Daoy (cell line): ENCODE results near the gene IL1A. TPM values are rescaled to one million over a fixed set of nuclear protein-coding genes. Genes with fewer than 3 reads are reported as not detected.

Experiments
- DNase-seq: peaks from one replicate; pipeline ENCODE4 v3.0.0-alpha.2; 2015; ENCODE audit warnings: low read depth
- total RNA-seq: library from RNA; depleted of rRNA; stranded (reverse); fragments of >200 nt; shearing (Covaris generic); gene quantifications from 2 replicates; pipeline ENCODE4 v1.2.3, GENCODE V29; 2014

IL1A gene
- total RNA-seq, 1 experiment from 2014 or later, result 29.8 TPM

DNA sequence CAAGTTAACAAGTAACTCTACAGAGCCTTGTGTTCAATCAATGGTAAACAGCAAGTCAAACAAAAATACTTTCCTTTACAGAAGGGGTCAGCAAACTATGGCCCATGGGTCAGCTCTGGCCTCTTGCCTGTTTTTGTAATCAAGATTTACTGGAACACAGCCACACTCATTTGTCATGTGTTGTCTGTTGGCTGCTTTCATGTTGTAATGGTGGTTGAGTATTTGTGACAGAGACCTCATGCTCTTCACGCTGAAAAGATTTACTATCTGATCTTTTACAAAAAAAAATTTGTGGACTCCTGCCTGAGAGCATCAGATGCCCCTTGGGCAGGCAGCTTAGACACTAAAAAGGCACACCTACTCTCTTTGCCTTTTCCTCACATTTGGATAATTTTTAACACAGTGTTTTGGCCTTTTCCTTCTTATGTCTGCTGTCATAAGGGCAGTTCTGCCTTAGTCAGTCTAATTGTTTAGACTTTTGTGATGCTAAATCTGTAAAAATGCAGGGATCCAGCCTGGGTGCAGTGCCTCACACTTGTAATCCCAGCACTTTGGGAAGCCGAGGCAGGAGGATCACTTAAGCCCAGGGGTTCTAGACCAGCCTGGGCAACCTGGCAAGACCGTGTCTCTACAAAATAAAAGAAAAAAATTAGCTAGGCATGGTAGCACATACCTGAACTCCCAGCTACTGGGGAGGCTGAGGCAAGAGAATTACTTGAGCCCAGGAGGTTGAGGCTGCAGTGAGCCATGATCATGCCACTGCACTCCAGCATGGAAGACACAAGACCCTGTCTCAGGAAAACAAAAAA, 34.0 kb upstream of the IL1A start:
- DNase-seq, result no peak

DNA sequence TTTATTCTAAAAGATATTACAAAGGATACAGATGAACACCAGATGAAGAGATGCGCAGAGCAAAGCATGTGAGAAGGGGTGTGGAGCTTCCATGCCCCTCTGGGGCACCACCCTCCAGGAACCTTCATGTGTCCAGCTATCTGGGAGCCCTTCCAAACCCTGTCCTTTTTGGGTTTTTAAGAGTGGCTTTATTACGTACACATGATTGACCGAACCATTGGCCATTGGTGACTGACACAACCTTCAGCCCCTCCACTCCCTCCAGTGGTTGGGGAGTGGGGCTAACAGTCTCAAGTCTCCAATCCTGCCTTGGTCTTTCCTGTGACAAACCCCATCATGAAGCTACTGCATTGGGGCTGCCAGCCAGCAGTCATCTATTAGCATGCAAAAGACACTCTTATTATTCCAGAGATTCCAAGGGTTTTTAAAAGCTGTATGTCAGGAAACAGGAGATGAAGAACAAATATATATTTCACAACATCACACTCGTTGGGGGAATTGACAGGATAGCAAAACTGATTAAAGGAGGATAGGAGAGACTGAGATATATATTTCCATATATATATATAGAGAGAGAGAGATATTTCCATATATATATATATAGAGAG, 32.9 kb upstream of the IL1A start:
- DNase-seq, result no peak

DNA sequence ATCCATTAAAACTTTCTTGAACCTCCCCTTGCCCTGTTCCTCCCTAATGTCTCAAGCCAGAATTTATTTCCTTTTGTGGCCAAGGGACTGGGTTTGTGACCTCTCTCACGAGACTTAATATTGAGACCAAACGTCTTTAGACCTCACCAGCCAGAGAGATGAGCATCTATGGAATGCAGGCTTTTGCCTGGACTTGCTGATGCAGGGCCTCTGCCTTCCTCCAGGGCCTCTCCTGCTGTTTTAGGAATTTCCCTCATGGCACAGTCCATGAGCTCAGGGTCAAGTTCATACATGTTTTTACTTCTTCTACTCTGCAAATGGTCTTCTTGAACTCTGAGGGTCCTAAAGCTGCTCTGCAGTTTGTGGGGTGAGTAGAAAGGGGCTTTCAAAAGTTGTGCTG, 30.0 kb upstream of the IL1A start:
- no peak for DNase-seq

DNA sequence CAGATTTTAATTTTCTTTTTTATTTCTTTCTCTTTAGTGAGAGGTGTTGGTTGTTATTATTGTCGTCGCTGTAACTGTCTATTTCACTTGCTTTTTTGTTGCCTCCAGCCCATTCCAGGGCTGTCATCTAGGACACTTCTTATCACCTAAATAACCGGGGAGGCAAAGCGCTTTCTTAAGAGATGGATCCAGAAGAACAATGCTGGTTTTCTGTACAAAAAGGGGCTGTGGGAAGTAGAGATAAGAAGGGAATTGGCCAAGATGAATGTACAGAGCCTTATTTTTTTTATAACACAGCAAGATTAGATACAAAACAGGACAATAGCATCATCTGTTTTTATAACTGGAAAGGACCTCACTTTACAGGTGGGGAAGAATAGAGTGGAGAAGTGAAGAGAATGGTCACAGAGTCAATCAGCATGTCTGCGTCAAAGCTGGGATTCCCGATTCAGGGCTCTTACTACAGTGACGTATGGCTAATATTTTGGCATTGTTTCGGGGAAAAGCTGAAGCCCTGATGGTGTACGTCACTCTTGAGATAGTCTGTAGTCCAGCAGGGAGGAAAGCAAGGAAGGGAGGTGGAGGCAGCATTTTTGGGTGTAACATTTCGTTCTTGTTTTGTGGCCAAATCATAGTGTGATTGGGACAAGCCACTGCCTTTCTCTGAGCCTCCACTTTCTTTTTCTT, 29.1 kb upstream of the IL1A start:
- no peak for DNase-seq

DNA sequence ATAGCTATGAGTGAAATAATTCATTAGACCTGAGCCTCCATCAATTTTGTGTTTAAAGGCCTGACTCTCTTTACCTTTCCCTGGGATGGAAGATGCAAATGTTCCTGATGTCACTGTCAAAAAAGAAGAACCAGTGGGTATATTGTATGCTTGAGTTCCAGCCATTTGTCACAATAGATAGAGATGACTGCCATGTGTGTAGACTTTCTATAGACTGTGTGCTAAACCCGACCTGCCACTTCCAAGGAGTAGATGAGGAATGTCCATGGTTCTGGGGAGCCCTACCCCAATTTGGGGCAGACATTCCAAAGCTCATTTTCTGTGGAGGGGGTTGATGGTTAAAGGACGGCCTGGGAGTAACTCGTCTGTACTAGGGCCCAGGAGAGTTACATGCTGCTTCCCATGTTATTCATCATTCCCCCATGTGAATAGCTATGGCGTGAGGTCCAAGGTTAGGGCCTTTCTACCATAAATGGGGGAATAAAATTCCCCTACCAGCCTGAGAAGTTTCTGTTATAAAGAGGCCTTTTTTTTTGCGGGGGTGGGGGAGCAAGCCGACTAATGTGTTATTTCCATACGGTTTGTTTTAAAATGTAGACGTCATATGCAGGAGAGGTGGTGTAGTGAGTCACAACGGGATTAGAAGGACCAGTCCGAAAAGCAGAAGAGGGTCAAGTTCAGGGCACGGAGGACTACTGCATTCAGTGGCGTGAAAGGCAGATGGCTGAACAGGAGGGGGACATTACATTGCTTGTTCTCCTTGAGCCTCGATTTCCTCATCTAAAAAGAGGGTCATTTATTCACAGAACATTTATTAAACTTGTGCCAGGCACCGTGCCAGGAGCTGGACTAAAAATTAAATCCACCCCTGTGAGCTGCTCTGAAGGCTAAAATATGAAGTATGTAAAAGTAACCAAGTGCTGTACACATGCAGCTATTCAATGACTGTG, 28.3 kb upstream of the IL1A start:
- DNase-seq, result peak; percentile 73

DNA sequence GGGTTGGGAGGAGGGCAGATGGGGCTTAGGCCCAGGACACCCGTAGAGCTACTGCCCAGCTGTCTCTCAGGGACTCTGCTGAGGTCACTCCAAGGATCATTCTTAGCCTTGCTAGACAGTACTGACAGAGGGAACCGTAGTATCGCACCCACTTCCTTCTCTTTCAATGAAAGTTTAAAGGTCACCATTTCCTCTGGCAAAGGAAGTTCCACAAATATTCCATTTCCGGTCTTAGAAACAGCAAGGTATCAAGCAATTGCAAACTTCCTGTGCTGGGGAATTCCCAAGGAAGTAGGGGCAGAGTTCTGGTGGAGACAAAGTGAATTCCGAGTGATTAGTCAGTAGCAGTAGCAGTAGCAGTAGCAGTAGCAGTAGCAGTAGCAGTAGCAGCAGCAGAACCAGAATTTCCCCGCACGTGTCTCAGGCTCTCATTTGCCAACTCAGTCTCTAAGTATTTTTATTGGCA, 27.6 kb upstream of the IL1A start:
- peak; percentile 88 for DNase-seq

DNA sequence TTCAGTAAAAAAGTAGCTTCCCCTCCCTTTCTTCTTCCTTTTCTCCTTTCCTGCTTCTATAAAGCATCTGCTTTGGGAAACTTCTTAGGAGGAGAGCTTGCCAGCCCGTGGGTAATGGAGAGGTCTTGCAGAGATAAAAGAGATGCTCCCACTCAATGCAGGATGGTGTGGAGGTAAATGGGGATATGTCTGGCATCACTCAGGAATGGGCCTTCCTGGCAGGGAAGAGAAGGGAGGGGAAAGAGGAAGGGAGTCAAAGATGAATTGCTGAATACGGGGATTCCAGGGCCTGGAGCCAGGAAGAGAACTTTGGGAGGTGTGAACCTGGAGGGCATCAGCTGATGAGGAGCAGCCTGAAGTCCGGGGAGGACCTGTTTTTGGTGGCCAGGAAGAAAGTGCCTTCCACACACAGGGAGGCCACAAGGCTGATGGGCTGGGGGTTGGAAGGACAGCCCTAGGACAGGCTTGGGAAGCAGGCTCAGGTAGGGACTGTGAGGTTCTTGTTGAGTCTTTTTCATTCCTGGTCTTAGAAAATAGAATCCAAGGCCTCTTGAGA, 27.1 kb upstream of the IL1A start:
- DNase-seq, result no peak

DNA sequence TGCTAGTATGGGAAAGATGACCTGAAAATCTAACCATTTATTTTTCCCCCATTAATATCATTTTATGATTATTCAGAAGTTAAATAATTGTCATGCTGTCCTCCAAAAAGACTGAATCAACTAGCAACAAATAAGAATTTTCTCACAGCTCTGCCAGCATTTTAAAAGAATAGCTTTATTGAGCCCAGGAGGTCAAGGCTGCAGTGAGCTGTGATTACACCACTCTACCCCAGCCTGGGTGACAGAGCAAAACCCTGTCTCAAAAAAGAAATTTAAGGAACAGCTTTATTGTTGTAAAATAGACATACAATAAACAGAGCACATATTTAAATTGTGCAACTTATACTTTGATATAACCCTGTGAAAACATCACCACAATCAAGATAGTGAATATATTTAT, 24.8 kb upstream of the IL1A start:
- DNase-seq, result no peak

DNA sequence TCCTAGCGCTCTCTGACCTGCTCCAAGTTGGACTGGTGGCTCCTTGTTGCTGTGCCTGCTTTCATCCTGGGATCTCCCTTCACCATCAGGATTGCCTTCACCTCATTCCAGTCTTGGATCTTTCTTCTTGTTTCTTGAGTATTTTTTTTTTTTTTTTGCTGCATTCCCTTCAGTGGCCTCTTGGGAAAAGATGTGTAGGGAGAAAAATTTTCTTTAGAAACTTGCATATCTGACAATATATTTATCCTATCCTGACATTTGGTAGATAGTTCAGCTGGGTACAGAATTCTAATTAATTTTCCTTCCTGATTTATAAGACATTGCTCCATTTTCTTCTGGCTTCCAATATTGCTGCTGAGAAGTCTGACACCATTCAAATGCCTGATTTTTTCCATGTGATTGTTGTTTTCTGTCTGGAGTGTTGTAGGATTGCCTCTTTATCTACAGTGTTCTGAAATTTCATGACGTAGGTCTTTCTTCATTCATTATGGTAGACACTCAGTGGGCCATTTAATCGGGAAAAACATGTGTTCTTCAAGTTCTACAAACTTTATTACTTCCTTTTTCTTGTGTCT, 23.0 kb upstream of the IL1A start:
- DNase-seq, result no peak

DNA sequence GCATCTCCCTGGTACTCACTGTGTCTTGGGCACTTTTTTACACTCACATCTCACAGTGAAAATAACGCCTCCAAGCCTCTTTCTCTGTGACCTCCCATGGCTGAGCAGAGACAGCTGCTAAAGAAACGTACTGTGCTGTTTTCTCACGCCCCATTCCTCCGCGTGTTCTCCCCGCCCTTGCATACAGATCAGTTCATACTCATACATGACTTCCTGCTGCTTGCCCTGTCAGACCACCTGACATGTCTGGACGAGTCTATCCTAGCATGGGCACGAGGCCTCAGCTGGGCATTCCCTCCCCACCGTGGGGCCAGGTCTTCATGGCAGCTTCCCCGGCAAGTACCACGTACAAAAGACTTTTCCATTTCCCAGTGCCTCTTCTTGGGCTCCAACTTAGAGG, 21.2 kb upstream of the IL1A start:
- DNase-seq, result no peak

DNA sequence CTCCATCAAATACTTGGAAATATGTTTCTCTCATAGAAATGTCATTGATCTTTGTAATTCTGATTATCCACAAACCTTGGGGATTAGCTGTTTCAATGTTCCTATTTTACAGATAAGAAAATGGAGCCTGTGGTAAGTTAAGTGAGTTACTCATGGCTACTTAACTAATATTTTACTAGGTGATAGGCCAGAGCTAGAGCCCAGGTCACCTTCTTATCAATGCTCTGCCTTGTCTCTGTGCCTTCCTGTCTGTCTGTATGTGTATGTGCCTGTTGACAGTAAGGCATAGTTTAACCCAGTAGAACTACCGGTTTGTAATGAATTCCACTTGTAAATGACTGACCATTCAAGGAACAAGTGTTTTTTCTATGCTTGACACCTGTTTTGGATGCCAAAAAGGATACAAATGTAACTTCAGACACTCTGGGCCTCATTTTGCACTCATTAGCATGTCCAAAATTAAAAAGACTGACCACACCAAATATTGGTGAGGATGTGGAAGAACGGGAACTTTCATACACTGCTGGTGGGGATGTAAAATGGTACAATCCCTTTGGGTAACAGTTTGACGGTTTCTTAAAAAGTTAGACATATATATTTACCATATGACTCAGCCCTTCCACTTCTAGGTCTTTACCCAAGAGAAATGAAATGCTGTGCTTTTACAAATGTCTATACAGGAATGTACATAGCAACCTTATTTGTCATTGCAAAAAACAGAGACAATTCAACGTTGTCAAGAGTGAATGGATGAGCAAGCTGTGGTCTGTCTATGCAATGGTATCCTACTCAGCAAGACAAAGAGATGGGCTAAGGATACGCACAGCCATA, 19.6 kb upstream of the IL1A start:
- DNase-seq, result peak; percentile 52

DNA sequence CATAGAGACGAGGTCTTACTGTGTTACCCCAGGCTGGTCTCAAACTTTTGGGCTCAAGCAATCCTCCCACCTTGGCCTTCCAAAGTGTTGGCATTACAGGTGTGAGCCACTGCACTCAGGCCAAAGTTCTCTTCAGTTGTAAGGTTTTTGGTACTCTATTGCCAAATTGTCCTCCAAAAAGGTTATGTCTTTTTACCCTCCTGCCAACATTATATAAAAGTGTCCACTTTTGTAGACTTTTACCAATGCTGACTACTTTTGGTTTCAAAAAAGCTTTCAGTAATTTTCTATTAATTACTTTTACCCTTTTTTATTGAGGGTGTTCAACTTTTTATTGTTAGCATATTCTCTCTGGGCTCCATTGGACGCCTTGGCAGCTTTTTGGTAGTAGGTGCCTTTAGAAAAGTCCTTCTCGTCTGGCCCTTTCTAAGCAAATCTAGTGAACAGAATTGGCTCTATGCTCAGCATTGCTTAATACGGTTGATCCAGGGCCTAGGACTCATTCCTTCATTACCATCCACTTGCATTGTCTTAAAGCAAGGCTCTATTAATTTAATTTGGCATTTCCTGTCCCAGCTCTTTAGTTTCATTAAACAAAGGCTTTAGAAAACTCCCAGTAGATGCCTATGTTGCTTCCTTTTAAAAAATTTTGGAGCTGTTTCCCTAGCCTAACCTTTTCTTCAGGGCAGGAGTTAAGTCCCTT, 16.7 kb upstream of the IL1A start:
- no peak for DNase-seq

DNA sequence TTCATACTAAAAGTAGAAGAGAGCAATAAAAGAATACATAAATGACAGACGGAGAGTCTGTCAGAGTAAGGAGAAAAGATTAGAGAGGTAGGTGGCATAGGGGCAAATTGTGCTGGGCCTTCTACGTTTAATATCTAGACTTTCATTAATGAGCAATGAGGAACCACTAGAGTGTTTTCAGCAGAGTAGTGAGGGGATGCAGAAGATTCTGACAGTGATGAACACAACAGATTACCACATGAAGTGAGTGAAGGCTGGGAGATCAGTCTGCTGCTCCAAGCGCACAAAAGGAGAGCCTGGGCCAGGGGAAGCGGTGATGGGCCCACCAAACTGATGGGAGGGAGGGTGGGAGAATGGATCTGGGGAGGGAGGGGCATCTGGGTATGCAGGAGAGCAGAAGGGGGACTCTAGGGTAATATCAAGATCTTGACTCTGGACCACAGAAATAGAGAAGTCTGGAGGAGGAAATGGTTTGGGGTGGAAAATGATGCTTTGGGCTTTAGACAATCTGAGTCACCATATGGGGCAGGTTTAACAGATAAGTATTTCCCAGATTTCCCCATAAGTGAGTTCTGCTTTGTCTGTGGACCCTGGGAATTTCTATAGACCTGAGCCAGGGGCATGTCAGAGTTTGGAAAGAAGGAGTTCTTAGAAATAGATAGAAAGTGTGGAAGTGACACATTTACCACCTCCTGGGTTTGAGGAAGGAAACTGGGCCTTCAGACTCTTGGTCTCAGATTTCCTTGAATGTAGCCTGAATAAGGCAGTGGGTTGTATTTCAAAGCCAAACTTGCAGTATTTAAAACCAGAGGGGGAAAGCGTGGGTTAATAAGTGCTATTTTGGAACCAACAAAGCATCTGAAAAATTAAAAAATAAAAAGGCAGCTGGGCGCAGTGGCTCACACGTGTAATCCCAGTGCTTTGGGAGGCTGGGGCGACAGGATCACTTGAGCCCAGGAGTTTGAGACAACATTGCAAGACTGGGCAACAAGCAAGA, 15.0 kb upstream of the IL1A start:
- no peak for DNase-seq

DNA sequence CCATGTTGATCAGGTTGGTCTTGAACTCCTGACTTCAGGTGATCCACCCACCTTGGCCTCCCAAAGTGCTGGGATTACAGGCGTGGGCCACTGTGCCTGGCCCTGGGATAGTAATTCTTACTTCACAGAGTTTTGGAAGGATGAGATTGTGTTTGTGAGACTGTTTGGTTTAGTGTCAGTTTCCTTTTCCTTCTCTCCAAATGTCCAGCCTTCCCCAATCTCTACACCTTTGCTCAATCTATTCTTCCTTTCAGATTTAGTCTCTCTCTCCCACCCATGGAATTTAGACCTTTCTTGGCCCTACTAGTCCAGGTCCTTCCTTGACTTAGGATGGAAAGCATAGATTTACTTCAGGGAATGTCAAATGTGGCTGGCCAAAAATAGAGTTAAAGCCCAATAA, 12.2 kb upstream of the IL1A start:
- DNase-seq, result no peak

DNA sequence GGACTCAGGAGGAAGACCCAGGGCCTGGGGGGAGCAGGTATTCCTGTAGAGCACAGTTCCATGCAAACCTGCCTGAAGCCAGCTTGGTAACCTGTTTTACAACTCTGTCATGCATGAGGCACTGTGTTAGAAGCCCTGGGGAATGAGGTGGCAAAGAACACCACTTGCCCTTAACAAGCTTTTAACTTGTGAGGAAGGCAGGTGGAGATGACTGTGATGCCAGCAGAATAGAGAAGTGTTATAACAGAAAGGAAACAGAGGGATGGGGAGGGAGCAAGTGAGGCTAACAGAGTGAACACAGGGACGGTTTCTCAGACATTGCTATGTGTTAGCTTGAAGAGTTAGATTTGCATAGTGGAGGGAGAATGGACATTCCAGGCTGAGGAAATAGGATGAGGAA, 11.5 kb upstream of the IL1A start:
- no peak for DNase-seq

DNA sequence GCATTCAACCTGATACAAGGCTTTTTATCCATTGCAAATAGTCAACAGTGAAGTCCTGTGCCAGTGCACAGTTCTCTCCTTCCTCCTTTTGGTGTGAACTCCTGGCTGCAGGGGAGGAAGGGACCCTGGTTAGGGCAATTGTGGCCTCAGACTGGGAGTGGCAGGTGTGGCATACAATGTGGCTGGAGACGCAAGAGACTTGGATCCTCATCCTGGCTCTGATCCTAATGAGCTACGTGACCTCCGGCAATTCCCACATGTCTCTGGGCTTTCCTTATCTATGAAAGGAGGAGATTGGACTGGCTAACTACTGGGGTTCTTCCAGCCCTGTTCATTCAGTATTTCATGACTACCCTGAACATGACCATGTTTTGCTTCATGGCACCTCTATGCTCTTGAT, 10.5 kb upstream of the IL1A start:
- DNase-seq, result no peak

DNA sequence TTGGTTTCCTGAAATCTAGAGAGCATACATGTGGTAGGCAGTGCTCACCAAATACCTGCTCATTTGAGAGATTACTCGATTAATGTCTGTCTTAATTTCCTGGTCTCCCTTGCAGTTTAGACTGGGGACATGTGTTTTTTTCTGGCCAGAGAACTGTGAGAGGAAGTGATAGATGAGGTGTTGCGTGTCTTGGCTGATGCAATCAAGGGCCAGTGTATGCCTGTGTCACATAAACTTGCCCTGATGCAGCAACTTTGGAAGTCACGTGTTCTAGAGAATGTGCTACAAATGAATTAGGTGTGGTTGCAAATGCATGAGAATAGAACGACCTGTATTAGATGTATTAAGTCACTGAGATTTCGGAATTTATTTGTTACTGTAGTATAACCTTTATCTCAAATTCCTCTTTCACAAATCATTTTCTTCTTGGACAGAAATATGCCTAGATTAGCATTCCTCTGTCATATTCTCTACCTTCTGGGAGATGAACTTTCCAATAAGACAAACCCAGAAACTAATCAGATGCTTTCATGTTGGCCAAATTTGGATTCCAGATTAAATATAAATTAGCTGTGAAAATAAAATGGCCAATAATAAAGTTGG, 9.9 kb upstream of the IL1A start:
- DNase-seq, result peak; percentile 68

DNA sequence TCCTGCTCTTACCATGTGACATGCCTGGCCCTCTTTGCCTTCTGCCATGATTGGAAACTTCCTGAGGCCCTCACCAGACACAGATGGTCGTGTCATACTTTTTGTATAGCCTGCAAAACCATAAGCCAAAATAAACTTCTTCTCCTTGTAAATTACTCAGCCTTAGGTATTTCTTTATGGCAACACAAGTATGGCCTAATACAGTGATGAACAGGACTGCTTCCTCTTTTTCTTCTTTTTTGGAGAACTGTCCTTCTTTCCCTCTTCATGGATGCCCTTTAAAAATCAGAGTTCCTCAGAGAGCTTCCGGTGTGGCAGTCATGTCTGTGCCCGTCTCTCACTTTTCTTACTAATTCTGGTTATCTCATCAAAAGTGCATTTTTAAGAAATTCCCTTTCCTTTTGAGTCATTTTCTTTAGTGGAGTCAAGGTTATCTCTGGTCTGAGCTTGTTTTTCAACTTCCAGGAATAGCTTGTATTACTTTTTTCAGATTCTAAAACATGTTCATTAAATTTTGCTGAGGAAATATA, 9.2 kb upstream of the IL1A start:
- no peak for DNase-seq
